HEK293T (cell line): ENCODE results near the gene FHIT.

ENCODE experiments used
- ARNT ChIP-seq: fragments of 450-650 bp; IDR thresholded peaks from 2 replicates; pipeline ENCODE4 v1.6.1; 2017; ENCODE audit warnings: mild to moderate bottlenecking
- BHLHE40 ChIP-seq: fragments of 450-650 bp; IDR thresholded peaks from 2 replicates; pipeline ENCODE4 v1.6.1; 2016; ENCODE audit warnings: mild to moderate bottlenecking, moderate library complexity, borderline replicate concordance
- FOXA1 ChIP-seq: fragments of 450-650 bp; IDR thresholded peaks from 2 replicates; pipeline ENCODE4 v1.6.1; 2016; ENCODE audit warnings: mild to moderate bottlenecking
- SP1 ChIP-seq: fragments of 450-650 bp; IDR thresholded peaks from 2 replicates; pipeline ENCODE4 v1.6.1; 2017

GRCh38 chr3:59813148-59813538 is 1438.1 kb downstream of the FHIT start:
- TF ChIP-seq BHLHE40 (no peak), SP1 (no peak), FOXA1 (no peak), ARNT (no peak)
